ENCODE data around the gene AHCY.

DNA sequence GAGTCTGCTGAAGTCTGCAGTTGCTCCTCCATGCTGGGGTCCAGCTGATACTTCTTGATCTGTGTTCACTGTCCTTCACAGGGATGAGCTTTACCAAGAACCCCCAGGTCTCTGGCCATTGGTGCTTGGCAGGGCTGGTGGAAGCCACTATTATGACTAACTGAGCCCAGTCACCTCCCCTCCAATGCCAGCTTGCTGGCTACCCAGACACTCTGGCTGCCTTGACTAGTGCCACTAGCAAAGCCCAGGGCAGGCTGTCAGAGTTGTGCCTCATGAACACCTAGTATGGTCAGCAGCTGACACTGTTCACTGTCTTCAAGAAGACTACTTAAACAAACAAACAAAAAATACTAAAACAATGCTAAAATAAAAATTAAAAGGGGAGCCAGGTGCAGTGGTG lies 53.1 kb downstream of the AHCY start:
- TF ChIP-seq EZH2phosphoT487 (IDR thresholded peaks at IDR 0.05; ENCODE audit: low read depth) (no peak), CTCF (IDR thresholded peaks at IDR 0.05; ENCODE audit: low read depth, low read length) (no peak)
